ENCODE measurements around the gene MAPK10.

DNA sequence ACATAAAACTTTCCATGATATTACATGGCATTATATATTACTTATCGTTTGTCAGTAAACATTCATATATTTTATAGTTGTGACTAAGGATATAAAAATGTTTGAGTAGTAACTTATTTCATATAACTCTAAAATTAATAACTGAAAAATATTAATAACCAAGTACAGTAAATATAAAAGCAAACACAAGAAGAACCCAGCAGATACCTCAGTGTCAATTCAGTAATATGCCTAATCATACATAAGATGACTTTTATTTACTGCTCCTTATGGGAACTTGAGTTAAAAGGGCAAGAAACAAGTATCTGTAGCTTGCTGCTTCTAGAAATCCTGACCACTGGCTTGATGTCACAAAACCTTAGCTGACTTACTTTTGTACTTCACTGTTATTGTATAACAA lies 28.4 kb upstream of the MAPK10 start:
- TF ChIP-seq, protein P1, sequence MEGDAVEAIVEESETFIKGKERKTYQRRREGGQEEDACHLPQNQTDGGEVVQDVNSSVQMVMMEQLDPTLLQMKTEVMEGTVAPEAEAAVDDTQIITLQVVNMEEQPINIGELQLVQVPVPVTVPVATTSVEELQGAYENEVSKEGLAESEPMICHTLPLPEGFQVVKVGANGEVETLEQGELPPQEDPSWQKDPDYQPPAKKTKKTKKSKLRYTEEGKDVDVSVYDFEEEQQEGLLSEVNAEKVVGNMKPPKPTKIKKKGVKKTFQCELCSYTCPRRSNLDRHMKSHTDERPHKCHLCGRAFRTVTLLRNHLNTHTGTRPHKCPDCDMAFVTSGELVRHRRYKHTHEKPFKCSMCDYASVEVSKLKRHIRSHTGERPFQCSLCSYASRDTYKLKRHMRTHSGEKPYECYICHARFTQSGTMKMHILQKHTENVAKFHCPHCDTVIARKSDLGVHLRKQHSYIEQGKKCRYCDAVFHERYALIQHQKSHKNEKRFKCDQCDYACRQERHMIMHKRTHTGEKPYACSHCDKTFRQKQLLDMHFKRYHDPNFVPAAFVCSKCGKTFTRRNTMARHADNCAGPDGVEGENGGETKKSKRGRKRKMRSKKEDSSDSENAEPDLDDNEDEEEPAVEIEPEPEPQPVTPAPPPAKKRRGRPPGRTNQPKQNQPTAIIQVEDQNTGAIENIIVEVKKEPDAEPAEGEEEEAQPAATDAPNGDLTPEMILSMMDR (IDR thresholded peaks at IDR 0.05): no peak
- no peak for TF ChIP-seq ZFX (IDR thresholded peaks at IDR 0.05; ENCODE audit: borderline replicate concordance)

Data from 22Rv1 (cell line).